SU-DHL-6 (cell line): ENCODE results near the gene PRKACA.
A peak's percentile ranks its signal among the peaks of the same experiment; 100 is the strongest.

ENCODE experiments used
- H2AFZ ChIP-seq: fragments of 200-600 bp; sonication (generic); 2 replicates; pipeline ENCODE4 v1.6.1; 2014; ENCODE audit warnings: low read depth, mild to moderate bottlenecking, moderate library complexity, mixed read lengths, antibody characterized with exemption, low read length; ENCODE audit not compliant: severe bottlenecking
- H3F3A ChIP-seq: fragments of 200-600 bp; shearing (Covaris generic); 2 replicates; pipeline ENCODE4 v1.6.0; 2016; ENCODE audit warnings: antibody characterized with exemption, mild to moderate bottlenecking; ENCODE audit not compliant: insufficient read depth
- H3K27ac ChIP-seq: fragments of 200-600 bp; sonication (generic); 2 replicates; pipeline ENCODE4 v1.5.1; 2016; ENCODE audit warnings: low read depth, mild to moderate bottlenecking, low read length, moderate library complexity, mixed read lengths
- H3K27me3 ChIP-seq: fragments of 200-600 bp; sonication (generic), shearing (Covaris generic); 2 replicates; pipeline ENCODE4 v1.6.0; 2014; ENCODE audit warnings: mild to moderate bottlenecking, low read length
- H3K36me3 ChIP-seq: fragments of 200-600 bp; sonication (generic); 2 replicates; pipeline ENCODE4 v1.6.1; 2014; ENCODE audit warnings: mild to moderate bottlenecking, low read length, mixed read lengths
- H3K4me2 ChIP-seq: fragments of 300-600, 200-600 bp; shearing (Covaris generic), sonication (generic); 2 replicates; pipeline ENCODE4 v1.6.0; 2014; ENCODE audit warnings: low read length, low read depth, mild to moderate bottlenecking; ENCODE audit not compliant: poor library complexity, severe bottlenecking
- H3K4me3 ChIP-seq: fragments of 200-600 bp; sonication (generic); 2 replicates; pipeline ENCODE4 v1.5.1; 2014; ENCODE audit warnings: antibody characterized with exemption, low read length, mild to moderate bottlenecking, mixed read lengths; ENCODE audit not compliant: insufficient read depth, poor library complexity, severe bottlenecking
- H3K79me2 ChIP-seq: fragments of 200-600 bp; sonication (generic); 2 replicates; pipeline ENCODE4 v1.6.1; 2014; ENCODE audit warnings: mild to moderate bottlenecking, low read length, moderate library complexity; ENCODE audit not compliant: insufficient read depth
- H3K9ac ChIP-seq: fragments of 200-600 bp; sonication (generic); 2 replicates; pipeline ENCODE4 v1.7.0; 2014; ENCODE audit warnings: mild to moderate bottlenecking, low read length
- H3K9me2 ChIP-seq: fragments of 200-600 bp; sonication (generic); replicated peaks from 2 replicates; pipeline ENCODE4 v1.6.1; 2014; ENCODE audit warnings: low read length; ENCODE audit not compliant: insufficient read depth
- H3K9me3 ChIP-seq: fragments of 200-600 bp; sonication (generic); 2 replicates; pipeline ENCODE4 v1.6.1; 2014; ENCODE audit warnings: low read length, mixed read lengths; ENCODE audit not compliant: insufficient read depth
- H4K20me1 ChIP-seq: fragments of 200-600 bp; sonication (generic); 2 replicates; pipeline ENCODE4 v1.6.1; 2014; ENCODE audit warnings: low read depth, mild to moderate bottlenecking, antibody characterized with exemption, low read length, moderate library complexity, mixed read lengths
- CTCF ChIP-seq: fragments of 200-600 bp; sonication (generic); IDR thresholded peaks from one replicate; pipeline ENCODE4 v1.5.1; 2017; ENCODE audit warnings: antibody characterized with exemption, mild to moderate bottlenecking, low read length, moderate library complexity; ENCODE audit not compliant: insufficient read depth, poor library complexity, severe bottlenecking
- EZH2phosphoT487 ChIP-seq: fragments of 200-600 bp; sonication (generic), shearing (Covaris generic); conservative IDR thresholded peaks from 2 replicates; pipeline ENCODE4 v1.6.1; 2018; ENCODE audit warnings: mild to moderate bottlenecking, antibody characterized with exemption, low read length, moderate library complexity, mixed read lengths

The PRKACA gene

GRCh38 chr19:14061081-14061749 lies 56.3 kb downstream of the PRKACA start:
- TF ChIP-seq EZH2phosphoT487 (no peak), CTCF (no peak)
- Histone ChIP-seq H3K4me2 (no peak overlapping the region), H3K27ac (no peak overlapping the region), H4K20me1 (no peaks in the 10 kb centered on the region), H3F3A (no peaks in the 10 kb centered on the region), H3K79me2 (no peaks in the 10 kb centered on the region), H3K27me3 (0 out of 2 replicates have a peak, but pooled peaks cover 4% of the 10 kb centered on the region), H3K9ac (no peak overlapping the region), H3K36me3 (no peaks in the 10 kb centered on the region), H3K9me3 (no peaks in the 10 kb centered on the region), H3K4me3 (no peak overlapping the region), H2AFZ (no peak overlapping the region), H3K9me2 (no peaks in the 10 kb centered on the region)

GRCh38 chr19:14059652-14060155 lies 57.9 kb downstream of the PRKACA start:
- H3K4me3 ChIP-seq = no peak overlapping the region
- no peaks in the 10 kb centered on the region for H4K20me1 ChIP-seq
- H3K79me2 ChIP-seq = no peaks in the 10 kb centered on the region
- H3K27me3 ChIP-seq = 0 out of 2 replicates have a peak, but pooled peaks cover 4% of the 10 kb centered on the region
- TF ChIP-seq EZH2phosphoT487 = no peak
- no peak for TF ChIP-seq CTCF
- H3K27ac ChIP-seq = no peak overlapping the region
- no peak overlapping the region for H3K4me2 ChIP-seq
- H3F3A ChIP-seq = no peaks in the 10 kb centered on the region
- H3K9ac ChIP-seq = no peak overlapping the region
- no peaks in the 10 kb centered on the region for H3K36me3 ChIP-seq
- H2AFZ ChIP-seq = no peak overlapping the region
- no peaks in the 10 kb centered on the region for H3K9me2 ChIP-seq
- H3K9me3 ChIP-seq = no peaks in the 10 kb centered on the region

- H3K36me3 ChIP-seq = no peaks in the 10 kb centered on the region
- H3K9ac ChIP-seq = no peak overlapping the region
- no peaks in the 10 kb centered on the region for H4K20me1 ChIP-seq
- H3K9me3 ChIP-seq = no peaks in the 10 kb centered on the region
- no peaks in the 10 kb centered on the region for H3F3A ChIP-seq
- H2AFZ ChIP-seq = no peak overlapping the region
- no peak overlapping the region for H3K4me3 ChIP-seq
- H3K79me2 ChIP-seq = no peaks in the 10 kb centered on the region
- 0 out of 2 replicates have a peak, but pooled peaks cover 4% of the 10 kb centered on the region for H3K27me3 ChIP-seq
- no peaks in the 10 kb centered on the region for H3K9me2 ChIP-seq
- TF ChIP-seq CTCF = peak; percentile 53
- no peak for TF ChIP-seq EZH2phosphoT487
- no peak overlapping the region for H3K4me2 ChIP-seq
- H3K27ac ChIP-seq = no peak overlapping the region
Observed at GRCh38 chr19:14059093-14059480, 58.5 kb downstream of the PRKACA start.
